GM13976 (cell line): Measurements from ENCODE around the gene CUEDC2.
A peak's percentile ranks its signal among the peaks of the same experiment; 100 is the strongest.

ENCODE experiments used
- DNase-seq: peaks from one replicate; pipeline ENCODE4 v3.0.0; 2012; ENCODE audit warnings: low spot score
- in situ Hi-C: fragments of 300-500 bp; cut with MboI; formaldehyde crosslinking; loops from one replicate; pipeline ENCODE4 v1.12.0; 2022; ENCODE audit warnings: low sequenced_read_pairs, mixed read lengths, inconsistent platforms; ENCODE audit not compliant: unreplicated experiment
- TF ChIP-seq, protein P1 (sequence below): IDR thresholded peaks from 2 replicates; pipeline ENCODE4 v1.5.1; 2012; ENCODE audit warnings: borderline replicate concordance, mild to moderate bottlenecking; ENCODE audit not compliant: insufficient read depth; ENCODE audit errors: extremely low read depth, missing control alignments, control extremely low read depth

Gene CUEDC2

DNA sequence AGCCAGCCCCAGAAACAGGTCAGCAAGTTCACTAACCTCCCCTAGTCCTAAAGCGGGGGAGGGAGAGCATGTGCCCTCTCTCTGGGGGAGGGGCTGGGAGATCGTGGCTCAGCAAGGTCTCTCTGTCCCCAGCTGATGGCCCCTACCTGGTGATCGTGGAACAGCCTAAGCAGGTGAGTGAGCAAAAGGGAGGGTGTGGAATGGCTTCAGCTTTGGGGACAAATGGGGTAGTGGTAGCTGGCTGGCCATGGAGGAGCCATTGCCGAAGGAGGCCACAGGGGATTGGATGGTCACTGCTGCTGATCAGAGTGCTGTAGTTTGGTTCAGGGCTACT lies 36.1 kb downstream of the CUEDC2 start:
- in situ Hi-C loops: no loop called here
- DNase-seq: no peak
- TF ChIP-seq, protein P1, sequence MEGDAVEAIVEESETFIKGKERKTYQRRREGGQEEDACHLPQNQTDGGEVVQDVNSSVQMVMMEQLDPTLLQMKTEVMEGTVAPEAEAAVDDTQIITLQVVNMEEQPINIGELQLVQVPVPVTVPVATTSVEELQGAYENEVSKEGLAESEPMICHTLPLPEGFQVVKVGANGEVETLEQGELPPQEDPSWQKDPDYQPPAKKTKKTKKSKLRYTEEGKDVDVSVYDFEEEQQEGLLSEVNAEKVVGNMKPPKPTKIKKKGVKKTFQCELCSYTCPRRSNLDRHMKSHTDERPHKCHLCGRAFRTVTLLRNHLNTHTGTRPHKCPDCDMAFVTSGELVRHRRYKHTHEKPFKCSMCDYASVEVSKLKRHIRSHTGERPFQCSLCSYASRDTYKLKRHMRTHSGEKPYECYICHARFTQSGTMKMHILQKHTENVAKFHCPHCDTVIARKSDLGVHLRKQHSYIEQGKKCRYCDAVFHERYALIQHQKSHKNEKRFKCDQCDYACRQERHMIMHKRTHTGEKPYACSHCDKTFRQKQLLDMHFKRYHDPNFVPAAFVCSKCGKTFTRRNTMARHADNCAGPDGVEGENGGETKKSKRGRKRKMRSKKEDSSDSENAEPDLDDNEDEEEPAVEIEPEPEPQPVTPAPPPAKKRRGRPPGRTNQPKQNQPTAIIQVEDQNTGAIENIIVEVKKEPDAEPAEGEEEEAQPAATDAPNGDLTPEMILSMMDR: no peak

DNA sequence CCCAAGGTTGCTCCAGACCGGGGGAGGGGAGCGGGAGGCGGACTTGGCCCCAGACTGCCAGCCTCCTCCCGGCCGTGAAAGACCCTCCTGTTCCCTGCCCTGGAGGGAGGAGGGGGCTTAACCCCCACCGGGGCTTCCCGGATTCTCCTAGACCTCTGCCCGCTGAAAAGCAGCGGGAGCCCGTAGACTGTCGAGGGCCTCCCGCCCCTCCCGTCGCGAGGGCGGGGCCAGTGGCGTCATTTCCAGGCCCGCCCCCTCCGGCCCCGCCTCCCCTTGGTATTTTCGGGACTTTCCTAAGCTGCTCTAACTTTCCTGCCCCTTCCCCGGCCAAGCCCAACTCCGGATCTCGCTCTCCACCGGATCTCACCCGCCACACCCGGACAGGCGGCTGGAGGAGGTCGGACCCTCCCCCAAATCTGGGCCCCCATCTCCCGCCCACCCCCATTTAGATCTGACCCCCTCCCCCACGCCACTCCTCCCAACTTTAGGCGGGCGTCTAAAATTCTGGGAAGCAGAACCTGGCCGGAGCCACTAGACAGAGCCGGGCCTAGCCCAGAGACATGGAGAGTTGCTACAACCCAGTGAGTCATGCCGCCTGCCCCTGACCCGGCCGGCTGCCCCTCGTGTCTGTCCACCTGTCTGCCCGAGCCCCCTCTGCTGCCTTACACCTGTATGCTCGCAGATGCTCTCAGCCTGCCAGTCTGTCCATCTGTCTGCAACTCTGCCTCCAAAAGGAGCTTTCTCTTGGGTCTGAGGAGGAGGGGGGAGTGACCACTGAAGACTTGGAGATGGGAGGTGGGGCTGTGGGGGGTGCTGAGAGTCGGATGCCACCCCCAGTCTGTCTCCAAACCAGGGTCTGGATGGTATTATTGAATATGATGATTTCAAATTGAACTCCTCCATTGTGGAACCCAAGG lies 36.7 kb downstream of the CUEDC2 start, which contains the start of gene NFKB2:
Gene NFKB2, plus strand, starts transcription at position 306 of the 917 bp plus-strand sequence. Its CDS starts 255 bp downstream, at position 561.
- in situ Hi-C loops: no loop called here
- TF ChIP-seq, protein P1: no peak
- DNase-seq: peak; percentile 94

DNA sequence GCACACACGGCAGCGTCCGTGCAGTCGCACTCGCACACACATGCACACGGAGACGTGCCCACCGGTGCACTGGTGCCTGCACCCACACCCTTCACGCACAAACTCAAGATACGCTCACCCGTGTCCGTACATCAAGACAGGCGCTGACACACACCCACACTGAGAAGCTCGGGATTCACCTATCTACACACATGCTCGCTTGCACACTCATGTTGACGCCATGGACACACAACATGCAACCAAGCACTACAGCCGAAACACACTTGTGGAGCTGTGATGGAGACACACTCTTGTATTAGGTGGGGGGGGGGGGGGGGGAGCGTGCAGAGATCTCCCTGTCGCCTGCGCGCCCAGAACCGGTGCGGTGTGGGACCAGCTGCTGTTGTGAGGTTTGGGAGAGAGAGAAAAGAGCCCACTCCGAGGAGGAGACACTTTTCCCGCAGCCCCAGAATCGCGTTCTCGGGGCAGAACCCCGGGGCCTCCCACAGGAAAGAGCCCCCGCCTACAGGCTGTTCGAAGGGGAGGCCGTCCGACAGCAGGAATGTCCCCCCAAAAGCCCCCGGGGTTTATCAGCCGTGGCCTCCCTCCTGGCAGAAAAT lies 37.5 kb downstream of the CUEDC2 start:
- DNase-seq: peak; percentile 72
- TF ChIP-seq, protein P1: no peak
- in situ Hi-C loops: no loop called here

DNA sequence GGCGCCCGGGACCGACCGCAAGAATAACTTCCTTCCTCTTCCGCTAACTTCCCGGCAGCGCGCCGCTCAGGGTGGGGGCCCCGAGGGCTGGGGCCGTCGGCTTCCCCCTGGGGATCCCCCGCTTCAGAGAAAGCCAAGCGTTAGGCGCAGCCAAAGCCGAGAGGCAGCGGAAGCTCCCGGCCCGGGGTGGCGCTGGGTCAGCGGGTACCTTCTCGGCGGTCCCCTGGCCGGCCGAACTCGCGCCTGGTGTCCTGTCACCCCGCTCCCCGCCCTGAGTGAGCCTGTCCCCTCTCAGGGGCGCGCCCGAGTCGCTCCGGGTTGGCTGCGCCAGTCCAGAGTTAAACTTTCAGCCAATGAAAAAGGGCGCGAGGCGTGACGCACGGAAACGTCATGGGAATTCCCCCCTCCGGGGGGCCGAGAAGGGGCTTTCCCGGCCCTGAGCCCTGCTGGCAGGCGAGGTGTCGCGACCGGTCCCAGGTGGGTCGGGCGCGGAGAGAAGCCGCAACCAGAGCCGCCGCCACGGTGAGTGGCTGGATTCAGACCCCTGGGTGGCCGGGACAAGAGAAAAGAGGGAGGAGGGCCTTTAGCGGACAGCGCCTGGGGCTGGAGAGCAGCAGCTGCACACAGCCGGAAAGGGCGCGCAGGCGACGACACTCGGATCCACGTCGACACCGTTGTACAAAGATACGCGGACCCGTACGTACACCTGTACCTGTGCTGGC lies 38.1 kb downstream of the CUEDC2 start:
- TF ChIP-seq, protein P1: no peak
- peak; percentile 98 for DNase-seq
- in situ Hi-C loops: no loop called here

DNA sequence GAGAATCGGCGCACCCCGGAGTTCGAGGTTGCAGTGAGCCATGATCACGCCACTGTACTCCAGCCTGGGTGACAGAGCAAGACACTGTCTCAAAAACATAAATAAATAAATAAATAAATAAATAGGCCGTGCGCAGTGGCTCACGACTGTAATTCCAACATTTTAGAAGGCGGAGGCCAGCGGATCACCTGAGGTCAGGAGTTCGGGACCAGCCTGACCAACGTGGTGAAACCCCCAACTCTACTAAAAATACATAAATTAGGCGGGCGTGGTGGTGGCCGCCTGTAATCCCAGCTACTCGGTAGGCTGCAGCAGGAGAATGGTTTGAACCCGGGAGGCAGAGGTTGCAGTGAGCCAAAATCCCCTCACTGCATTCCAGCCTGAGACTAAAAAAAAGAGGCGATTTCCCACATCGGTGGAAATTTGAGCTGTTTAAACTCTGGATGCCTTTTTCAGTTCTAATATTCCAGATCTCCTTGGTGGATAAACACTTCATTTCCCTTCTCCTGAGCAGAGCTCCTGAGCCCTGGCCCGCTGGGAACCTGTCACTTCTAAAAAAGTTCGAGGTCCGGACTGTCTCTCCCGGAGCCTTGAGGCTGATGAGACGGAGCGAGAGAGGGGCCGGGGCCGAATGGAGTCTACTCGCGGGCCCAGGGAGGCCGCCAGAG lies 38.8 kb downstream of the CUEDC2 start:
- in situ Hi-C loops: no loop called here
- TF ChIP-seq, protein P1: peak; percentile 86
- no peak for DNase-seq

DNA sequence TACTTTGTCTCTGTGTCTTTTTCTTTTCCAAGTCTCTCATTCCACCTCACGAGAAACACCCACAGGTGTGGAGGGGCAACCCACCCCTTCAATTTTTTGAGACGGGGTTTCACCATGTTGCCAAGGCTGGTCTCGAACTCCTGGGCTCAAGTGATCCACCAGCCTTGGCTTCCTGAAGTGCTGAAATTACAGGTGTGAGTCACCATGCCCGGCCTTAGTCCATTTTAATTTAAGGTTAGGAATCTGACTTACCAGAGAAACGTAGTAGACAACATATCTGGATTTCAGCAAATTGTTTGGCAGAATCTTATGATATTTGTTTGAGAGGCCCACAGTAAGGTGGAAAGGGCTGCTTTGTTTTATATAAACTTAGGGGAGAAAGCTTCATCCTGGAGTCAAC lies 40.1 kb downstream of the CUEDC2 start:
- no peak for DNase-seq
- TF ChIP-seq, protein P1: no peak
- in situ Hi-C loops: no loop called here
